Neuronal stem cell (in vitro differentiated cells): ENCODE results near the gene ZNF804B.

Source experiments
- DNase-seq: peaks from one replicate; pipeline ENCODE4 v3.0.0-alpha.2; 2013; ENCODE audit warnings: low spot score
- H2AFZ ChIP-seq: one replicate; pipeline ENCODE4 v1.6.1; 2013; ENCODE audit warnings: mild to moderate bottlenecking, low read length, inconsistent platforms
- H2AK5ac ChIP-seq: 2 replicates; pipeline ENCODE4 v1.6.1; 2013; ENCODE audit warnings: low read depth, mild to moderate bottlenecking, inconsistent platforms, low read length, moderate library complexity, mixed read lengths
- H2BK120ac ChIP-seq: 2 replicates; pipeline ENCODE4 v1.6.1; 2013; ENCODE audit warnings: low read depth, mild to moderate bottlenecking, inconsistent platforms, low read length, moderate library complexity, mixed read lengths
- H2BK12ac ChIP-seq: one replicate; pipeline ENCODE4 v1.6.1; 2013; ENCODE audit warnings: low read length, inconsistent platforms
- H2BK15ac ChIP-seq: 2 replicates; pipeline ENCODE4 v1.6.1; 2013; ENCODE audit warnings: mild to moderate bottlenecking, low read length, inconsistent platforms, mixed read lengths
- H2BK5ac ChIP-seq: one replicate; pipeline ENCODE4 v1.6.1; 2013; ENCODE audit warnings: inconsistent platforms, mild to moderate bottlenecking, low read length, moderate library complexity
- H3K14ac ChIP-seq: one replicate; pipeline ENCODE4 v1.6.1; 2013; ENCODE audit warnings: low read length, inconsistent platforms
- H3K18ac ChIP-seq: 2 replicates; pipeline ENCODE4 v1.6.1; 2013; ENCODE audit warnings: low read length, inconsistent platforms
- H3K23ac ChIP-seq: 2 replicates; pipeline ENCODE4 v1.6.1; 2013; ENCODE audit warnings: low read depth, mild to moderate bottlenecking, mixed read lengths, low read length, inconsistent platforms; ENCODE audit not compliant: poor library complexity
- H3K27ac ChIP-seq: replicated peaks from 3 replicates; pipeline ENCODE4 v1.5.1; 2013; ENCODE audit warnings: low read length, inconsistent platforms
- H3K27me3 ChIP-seq, 3 experiments: 2 replicates each; pipeline ENCODE4 v1.6.1; 2013; ENCODE audit warnings: low read length in 3 of 3, mild to moderate bottlenecking in 2 of 3, inconsistent platforms in 1 of 3, low read depth in 1 of 3, mixed read lengths in 1 of 3, moderate library complexity in 1 of 3; ENCODE audit not compliant: control insufficient read depth in 3 of 3, insufficient read depth in 3 of 3
- H3K36me3 ChIP-seq, 2 donors: replicated peaks in 1 of 2; 2 replicates each; pipeline ENCODE4 v1.6.1; 2013; ENCODE audit warnings: low read length in 2 of 2; ENCODE audit not compliant: control insufficient read depth in 2 of 2, insufficient read depth in 2 of 2
- H3K4ac ChIP-seq: 2 replicates; pipeline ENCODE4 v1.6.1; 2013; ENCODE audit warnings: inconsistent platforms, mild to moderate bottlenecking, low read length, moderate library complexity
- H3K4me1 ChIP-seq, 2 donors: 1 replicate in 1 of 2; 2 replicates in 1 of 2; pipeline ENCODE4 v1.6.1; 2013; ENCODE audit warnings: low read length in 2 of 2, low read depth in 1 of 2; ENCODE audit not compliant: control insufficient read depth in 2 of 2, insufficient read depth in 1 of 2
- H3K4me2 ChIP-seq: one replicate; pipeline ENCODE4 v1.6.1; 2013; ENCODE audit warnings: mild to moderate bottlenecking, low read length, inconsistent platforms; ENCODE audit not compliant: insufficient read depth, poor library complexity, severe bottlenecking
- H3K4me3 ChIP-seq, 2 donors: 2 replicates each; pipeline ENCODE4 v1.5.1; 2013; ENCODE audit warnings: low read length in 2 of 2, mild to moderate bottlenecking in 2 of 2, inconsistent platforms in 1 of 2, moderate library complexity in 1 of 2
- H3K79me1 ChIP-seq: one replicate; pipeline ENCODE4 v1.6.1; 2013; ENCODE audit warnings: low read depth, mild to moderate bottlenecking, inconsistent platforms, low read length, moderate library complexity
- H3K9ac ChIP-seq: one replicate; pipeline ENCODE4 v1.6.1; 2013; ENCODE audit warnings: mild to moderate bottlenecking, low read depth, low read length, inconsistent platforms; ENCODE audit not compliant: poor library complexity
- H3K9me3 ChIP-seq, 2 donors: replicated peaks in 1 of 2; 2 replicates each; pipeline versions ENCODE3 to v1.6.1; 2013; ENCODE audit warnings: low read length in 2 of 2, mild to moderate bottlenecking in 2 of 2, inconsistent platforms in 1 of 2, low read depth in 1 of 2, mixed read lengths in 1 of 2, moderate library complexity in 1 of 2; ENCODE audit not compliant: control insufficient read depth in 2 of 2, insufficient read depth in 1 of 2
- H4K8ac ChIP-seq: one replicate; pipeline ENCODE4 v1.6.1; 2013; ENCODE audit warnings: low read depth, mild to moderate bottlenecking, inconsistent platforms, low read length, moderate library complexity
- H4K91ac ChIP-seq: one replicate; pipeline ENCODE4 v1.6.1; 2013; ENCODE audit warnings: low read length, low read depth, mild to moderate bottlenecking, inconsistent platforms; ENCODE audit not compliant: poor library complexity
- WGBS, 2 donors: extraction: QIAGEN DNeasy Blood & Tissue Kit; methylation state at CpG; one replicate each; pipeline ENCODE4 v1.1.7; 2013; ENCODE audit warnings: missing lambda C conversion rate in 2 of 2, mixed read lengths in 1 of 2; ENCODE audit not compliant: insufficient read length in 2 of 2, insufficient replicate concordance in 1 of 2; ENCODE audit errors: extremely low coverage in 2 of 2; 5-methylcytosine and 5-hydroxymethylcytosine counted together

ZNF804B gene

DNA sequence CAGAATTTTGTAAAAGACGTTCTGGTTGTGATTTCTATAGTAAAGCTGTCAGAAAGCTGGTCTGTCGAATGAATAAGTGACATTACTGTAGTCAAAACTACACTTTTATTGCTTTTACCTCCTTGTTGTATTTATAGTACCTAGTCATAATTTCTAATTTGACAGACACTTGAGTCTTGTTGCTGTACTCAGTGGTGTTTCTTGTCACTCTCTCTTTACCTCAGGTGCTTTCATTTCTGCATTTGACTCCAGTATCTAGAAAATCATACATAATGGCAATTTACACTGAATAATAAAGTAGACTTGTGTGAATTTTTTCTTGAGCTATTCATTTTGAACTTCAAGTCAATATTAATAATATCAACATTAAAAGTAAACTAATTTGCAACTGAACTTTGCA is 293.6 kb downstream of the ZNF804B start:
- H3K9ac ChIP-seq, result no peak overlapping the region
- H3K36me3 ChIP-seq, result no peaks in the 10 kb centered on the region
- DNase-seq, result no peak
- no peak overlapping the region for H2BK5ac ChIP-seq
- no peak overlapping the region for H3K4me2 ChIP-seq
- no peaks in the 10 kb centered on the region for H3K27me3 ChIP-seq
- H3K79me1 ChIP-seq, result no peaks in the 10 kb centered on the region
- H2AK5ac ChIP-seq, result no peak overlapping the region
- no peaks in the 10 kb centered on the region for H3K9me3 ChIP-seq
- no peak overlapping the region for H2BK120ac ChIP-seq
- H3K18ac ChIP-seq, result no peak overlapping the region
- H2BK15ac ChIP-seq, result no peak overlapping the region
- no peak overlapping the region for H3K27ac ChIP-seq
- H3K23ac ChIP-seq, result no peak overlapping the region
- H2BK12ac ChIP-seq, result no peak overlapping the region
- H3K4ac ChIP-seq, result no peak overlapping the region
- H4K8ac ChIP-seq, result no peak overlapping the region
- H4K91ac ChIP-seq, result no peak overlapping the region
- H3K4me3 ChIP-seq, result no peak overlapping the region
- no peaks in the 10 kb centered on the region for H3K4me1 ChIP-seq
- no peak overlapping the region for H2AFZ ChIP-seq
- no peak overlapping the region for H3K14ac ChIP-seq
- WGBS, 2 donors, result no CpG with 5 or more reads among the region's 2 CpGs

DNA sequence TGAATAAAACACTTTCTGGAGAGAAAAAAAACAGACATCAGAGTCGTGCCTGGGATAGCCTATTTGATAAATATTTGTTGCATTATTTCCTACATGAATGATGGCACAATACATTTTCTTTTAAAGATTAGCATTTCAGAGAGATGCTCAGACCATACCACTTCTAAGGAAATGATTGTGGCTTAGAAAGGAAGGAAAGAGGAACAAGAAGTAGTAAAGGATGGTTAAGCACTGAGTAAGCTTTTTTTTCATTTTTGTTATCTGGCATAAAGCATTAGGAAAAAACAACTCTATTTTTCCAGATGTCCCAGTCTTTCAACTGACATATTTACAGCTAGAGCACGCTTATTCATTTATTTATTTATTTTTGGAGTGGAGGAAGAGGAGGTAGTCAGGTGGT is 294.9 kb downstream of the ZNF804B start:
- H2AK5ac ChIP-seq, result no peak overlapping the region
- H3K27ac ChIP-seq, result no peak overlapping the region
- no peak overlapping the region for H2BK120ac ChIP-seq
- no peaks in the 10 kb centered on the region for H3K27me3 ChIP-seq
- no peak overlapping the region for H3K18ac ChIP-seq
- H3K4ac ChIP-seq, result no peak overlapping the region
- no peak overlapping the region for H3K23ac ChIP-seq
- H3K14ac ChIP-seq, result no peak overlapping the region
- no peak overlapping the region for H4K91ac ChIP-seq
- no peak overlapping the region for H2BK5ac ChIP-seq
- WGBS, 2 donors, result no CpG with 5 or more reads among the region's 2 CpGs
- H2AFZ ChIP-seq, result no peak overlapping the region
- no peaks in the 10 kb centered on the region for H3K4me1 ChIP-seq
- H3K4me2 ChIP-seq, result no peak overlapping the region
- H3K9ac ChIP-seq, result no peak overlapping the region
- H4K8ac ChIP-seq, result no peak overlapping the region
- H3K9me3 ChIP-seq, result no peaks in the 10 kb centered on the region
- no peaks in the 10 kb centered on the region for H3K79me1 ChIP-seq
- no peaks in the 10 kb centered on the region for H3K36me3 ChIP-seq
- H2BK15ac ChIP-seq, result no peak overlapping the region
- no peak overlapping the region for H2BK12ac ChIP-seq
- DNase-seq, result no peak
- no peak overlapping the region for H3K4me3 ChIP-seq

DNA sequence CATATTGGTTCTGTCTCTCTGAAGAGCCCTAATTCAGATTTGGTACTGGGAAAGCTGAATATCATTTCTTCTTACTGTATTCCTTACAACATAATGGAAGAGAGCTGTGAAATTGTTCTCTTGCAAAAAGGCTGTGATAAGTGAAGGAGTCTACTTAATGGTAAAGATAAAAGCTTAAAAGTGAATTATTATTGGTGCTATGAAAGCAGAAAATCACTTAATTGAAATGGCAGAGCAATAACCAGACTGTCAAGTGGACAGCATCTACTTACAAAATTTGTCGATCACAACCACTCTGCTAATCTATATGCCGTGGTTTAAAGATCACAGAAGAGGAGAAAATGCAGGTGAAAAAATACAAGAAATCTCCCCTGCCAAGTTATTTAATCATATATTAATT is 300.7 kb downstream of the ZNF804B start:
- H4K8ac ChIP-seq, result no peak overlapping the region
- H3K79me1 ChIP-seq, result no peaks in the 10 kb centered on the region
- H3K23ac ChIP-seq, result no peak overlapping the region
- H3K9me3 ChIP-seq, result no peaks in the 10 kb centered on the region
- no peak overlapping the region for H3K14ac ChIP-seq
- no peak overlapping the region for H3K4me3 ChIP-seq
- no peak overlapping the region for H3K4ac ChIP-seq
- H3K4me1 ChIP-seq, result no peaks in the 10 kb centered on the region
- no peaks in the 10 kb centered on the region for H3K36me3 ChIP-seq
- no CpG with 5 or more reads among the region's 2 CpGs for WGBS, 2 donors
- no peak overlapping the region for H3K27ac ChIP-seq
- no peak overlapping the region for H3K18ac ChIP-seq
- H2BK15ac ChIP-seq, result no peak overlapping the region
- H2AK5ac ChIP-seq, result no peak overlapping the region
- H4K91ac ChIP-seq, result no peak overlapping the region
- no peak overlapping the region for H3K9ac ChIP-seq
- H3K4me2 ChIP-seq, result no peak overlapping the region
- H2AFZ ChIP-seq, result no peak overlapping the region
- no peak overlapping the region for H2BK120ac ChIP-seq
- DNase-seq, result no peak
- H2BK5ac ChIP-seq, result no peak overlapping the region
- H3K27me3 ChIP-seq, result no peaks in the 10 kb centered on the region
- H2BK12ac ChIP-seq, result no peak overlapping the region

DNA sequence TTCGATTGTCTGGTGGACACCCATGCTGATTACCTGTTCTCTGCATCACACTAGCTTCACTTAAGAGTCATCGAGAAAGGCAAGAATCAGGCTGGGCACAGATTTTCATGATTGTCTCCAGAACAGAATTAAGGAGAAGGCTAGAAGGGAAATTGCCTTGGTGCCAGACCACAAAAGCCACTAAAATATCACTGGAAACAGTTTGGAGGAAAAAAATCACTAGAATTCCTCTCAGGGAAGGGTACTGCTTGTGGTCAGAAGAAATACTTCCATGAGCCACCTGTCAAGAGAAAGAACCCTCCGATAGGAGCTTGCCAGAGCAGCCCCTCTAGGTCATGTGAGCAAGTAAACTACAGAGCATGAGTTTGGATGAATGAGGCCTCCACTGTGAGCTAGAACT is 305.3 kb downstream of the ZNF804B start:
- DNase-seq, result no peak
- no peak overlapping the region for H2BK5ac ChIP-seq
- H3K18ac ChIP-seq, result no peak overlapping the region
- no peak overlapping the region for H3K4ac ChIP-seq
- no peaks in the 10 kb centered on the region for H3K36me3 ChIP-seq
- no peak overlapping the region for H4K91ac ChIP-seq
- WGBS, 2 donors, result no CpG with 5 or more reads among the region's 3 CpGs
- H2AK5ac ChIP-seq, result no peak overlapping the region
- no peak overlapping the region for H3K27ac ChIP-seq
- no peak overlapping the region for H2BK15ac ChIP-seq
- no peaks in the 10 kb centered on the region for H3K4me1 ChIP-seq
- no peaks in the 10 kb centered on the region for H3K27me3 ChIP-seq
- H3K9ac ChIP-seq, result no peak overlapping the region
- H4K8ac ChIP-seq, result no peak overlapping the region
- no peak overlapping the region for H3K14ac ChIP-seq
- no peak overlapping the region for H3K23ac ChIP-seq
- no peak overlapping the region for H2BK120ac ChIP-seq
- no peak overlapping the region for H2BK12ac ChIP-seq
- H3K4me2 ChIP-seq, result no peak overlapping the region
- no peak overlapping the region for H3K4me3 ChIP-seq
- peak overlapping the region; percentile 41 for H2AFZ ChIP-seq
- no peaks in the 10 kb centered on the region for H3K9me3 ChIP-seq
- no peaks in the 10 kb centered on the region for H3K79me1 ChIP-seq
